A673 (cell line): ENCODE measurements around the gene RBBP6. TPM values are rescaled to one million over a fixed set of nuclear protein-coding genes. Genes with fewer than 3 reads are reported as not detected.
A peak's percentile ranks its signal among the peaks of the same experiment; 100 is the strongest.

ENCODE experiments used
- BruUV-seq: library from RNA; stranded (reverse); fragments of 400-500 nt; replicated peaks from 2 replicates; lab custom pipeline; 2021; lab: Mats Ljungman, UMichigan
- CTCF ChIA-PET: fragments of 300-600 bp; sonication (Branson Sonifier 250); formaldehyde crosslinking; loops from one replicate; lab custom pipeline; 2022; ENCODE audit warnings: antibody characterized with exemption; lab: Charles Lee
- POLR2A ChIA-PET: fragments of 300-600 bp; sonication (Branson Sonifier 250); formaldehyde crosslinking; loops from one replicate; lab custom pipeline; 2022; ENCODE audit warnings: antibody characterized with exemption; ENCODE audit not compliant: low non-redundant PET; lab: Charles Lee
- DNase-seq: peaks from one replicate; pipeline ENCODE4 v3.0.0-alpha.2; 2015; ENCODE audit warnings: low spot score
- H3K27ac ChIP-seq: fragments of 200-600 bp; sonication (generic); 2 replicates; pipeline ENCODE4 v1.5.1; 2016; ENCODE audit warnings: mixed run types, low read depth, mild to moderate bottlenecking, mixed read lengths, antibody characterized with exemption, low read length; ENCODE audit not compliant: poor library complexity, severe bottlenecking
- H3K27me3 ChIP-seq: fragments of 200-600 bp; sonication (generic); replicated peaks from 2 replicates; pipeline ENCODE4 v1.6.1; 2017; ENCODE audit warnings: mixed run types, low read depth, mild to moderate bottlenecking, mixed read lengths, antibody characterized with exemption, low read length; ENCODE audit not compliant: insufficient read depth, poor library complexity
- H3K36me3 ChIP-seq: fragments of 200-600 bp; sonication (generic); 2 replicates; pipeline ENCODE4 v1.6.1; 2016; ENCODE audit warnings: mixed run types, mild to moderate bottlenecking, mixed read lengths, antibody characterized with exemption, low read length; ENCODE audit not compliant: insufficient read depth, poor library complexity, severe bottlenecking
- H3K4me1 ChIP-seq: fragments of 200-600 bp; sonication (generic); 2 replicates; pipeline ENCODE4 v1.6.1; 2017; ENCODE audit warnings: mixed run types, mild to moderate bottlenecking, mixed read lengths, antibody characterized with exemption, low read length; ENCODE audit not compliant: insufficient read depth, poor library complexity, severe bottlenecking
- H3K4me3 ChIP-seq: fragments of 200-600 bp; sonication (generic); 2 replicates; pipeline ENCODE4 v1.5.1; 2016; ENCODE audit warnings: low read depth, mixed run types, mild to moderate bottlenecking, mixed read lengths, low read length; ENCODE audit not compliant: poor library complexity, severe bottlenecking
- H3K9me3 ChIP-seq: fragments of 200-600 bp; sonication (generic); 2 replicates; pipeline ENCODE4 v1.6.1; 2016; ENCODE audit warnings: mixed run types, low read depth, mild to moderate bottlenecking, mixed read lengths, antibody characterized with exemption, low read length; ENCODE audit not compliant: poor library complexity, severe bottlenecking
- EZH2 ChIP-seq: fragments of 200-600 bp; sonication (generic); IDR thresholded peaks from 2 replicates; pipeline ENCODE4 v1.6.1; 2017; ENCODE audit warnings: borderline replicate concordance, low read depth, mild to moderate bottlenecking, mixed read lengths, antibody characterized with exemption, low read length; ENCODE audit not compliant: poor library complexity, severe bottlenecking
- intact Hi-C: fragments of 100-400 bp; cut with micrococcal nuclease; formaldehyde crosslinking; loops from one replicate; pipeline ENCODE4 v1.10.0; 2022; ENCODE audit not compliant: unreplicated experiment
- total RNA-seq: library from RNA; stranded (reverse); gene quantifications from 2 replicates; pipeline ENCODE4 v1.2.3, GENCODE V29; 2021
- TF ChIP-seq, protein P1 (sequence below): fragments of 300-800, 200-600 bp; sonication (generic); conservative IDR thresholded peaks from 2 replicates; pipeline ENCODE4 v1.5.1; 2017; ENCODE audit warnings: low read depth, mild to moderate bottlenecking, antibody characterized with exemption, low read length, moderate library complexity, mixed read lengths

The RBBP6 gene
- total RNA-seq, 1 experiment from 2014 or later: 78.9 TPM

DNA sequence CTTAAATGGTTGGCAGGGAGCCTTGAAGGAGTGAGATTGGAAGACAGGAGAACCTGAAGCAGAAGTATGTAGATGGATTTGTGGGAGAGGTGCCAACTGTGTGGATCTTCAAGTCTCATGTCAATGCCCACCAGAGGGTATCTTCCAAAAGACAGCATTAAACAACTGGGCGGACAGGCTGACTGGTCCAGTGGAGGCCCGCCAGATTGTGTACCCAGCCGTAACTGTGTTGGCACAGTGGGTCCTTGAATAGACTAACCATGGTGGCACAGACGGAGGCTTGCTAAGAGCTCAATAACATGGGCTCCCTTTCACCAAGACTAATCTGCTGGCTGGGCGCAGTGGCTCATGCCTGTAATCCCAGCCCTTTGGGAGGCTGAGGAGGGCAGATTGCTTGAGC is 24.2 kb upstream of the RBBP6 start:
- ChIA-PET CTCF (interaction anchor here (0.6 to 0.7 kb wide), 4 partner anchors 17 to 348 kb away, joined by 3 to 8 read pairs (median 4); partner anchors contain the start of gene CACNG3), POLR2A (no interaction called here)
- BruUV-seq: no TSS peak
- no peak for DNase-seq
- intact Hi-C loops: loop anchor here (10.0 kb wide), 1 partner anchor 590 kb away; no protein-coding TSS in a partner anchor
- H3K27me3 ChIP-seq: no peaks in the 10 kb centered on the region
- no peaks in the 10 kb centered on the region for H3K36me3 ChIP-seq
- H3K9me3 ChIP-seq: no peaks in the 10 kb centered on the region
- no peak overlapping the region for H3K27ac ChIP-seq
- H3K4me1 ChIP-seq: peaks cover 12% of the 10 kb centered on the region
- TF ChIP-seq, protein P1, sequence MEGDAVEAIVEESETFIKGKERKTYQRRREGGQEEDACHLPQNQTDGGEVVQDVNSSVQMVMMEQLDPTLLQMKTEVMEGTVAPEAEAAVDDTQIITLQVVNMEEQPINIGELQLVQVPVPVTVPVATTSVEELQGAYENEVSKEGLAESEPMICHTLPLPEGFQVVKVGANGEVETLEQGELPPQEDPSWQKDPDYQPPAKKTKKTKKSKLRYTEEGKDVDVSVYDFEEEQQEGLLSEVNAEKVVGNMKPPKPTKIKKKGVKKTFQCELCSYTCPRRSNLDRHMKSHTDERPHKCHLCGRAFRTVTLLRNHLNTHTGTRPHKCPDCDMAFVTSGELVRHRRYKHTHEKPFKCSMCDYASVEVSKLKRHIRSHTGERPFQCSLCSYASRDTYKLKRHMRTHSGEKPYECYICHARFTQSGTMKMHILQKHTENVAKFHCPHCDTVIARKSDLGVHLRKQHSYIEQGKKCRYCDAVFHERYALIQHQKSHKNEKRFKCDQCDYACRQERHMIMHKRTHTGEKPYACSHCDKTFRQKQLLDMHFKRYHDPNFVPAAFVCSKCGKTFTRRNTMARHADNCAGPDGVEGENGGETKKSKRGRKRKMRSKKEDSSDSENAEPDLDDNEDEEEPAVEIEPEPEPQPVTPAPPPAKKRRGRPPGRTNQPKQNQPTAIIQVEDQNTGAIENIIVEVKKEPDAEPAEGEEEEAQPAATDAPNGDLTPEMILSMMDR: no peak
- no peak overlapping the region for H3K4me3 ChIP-seq

DNA sequence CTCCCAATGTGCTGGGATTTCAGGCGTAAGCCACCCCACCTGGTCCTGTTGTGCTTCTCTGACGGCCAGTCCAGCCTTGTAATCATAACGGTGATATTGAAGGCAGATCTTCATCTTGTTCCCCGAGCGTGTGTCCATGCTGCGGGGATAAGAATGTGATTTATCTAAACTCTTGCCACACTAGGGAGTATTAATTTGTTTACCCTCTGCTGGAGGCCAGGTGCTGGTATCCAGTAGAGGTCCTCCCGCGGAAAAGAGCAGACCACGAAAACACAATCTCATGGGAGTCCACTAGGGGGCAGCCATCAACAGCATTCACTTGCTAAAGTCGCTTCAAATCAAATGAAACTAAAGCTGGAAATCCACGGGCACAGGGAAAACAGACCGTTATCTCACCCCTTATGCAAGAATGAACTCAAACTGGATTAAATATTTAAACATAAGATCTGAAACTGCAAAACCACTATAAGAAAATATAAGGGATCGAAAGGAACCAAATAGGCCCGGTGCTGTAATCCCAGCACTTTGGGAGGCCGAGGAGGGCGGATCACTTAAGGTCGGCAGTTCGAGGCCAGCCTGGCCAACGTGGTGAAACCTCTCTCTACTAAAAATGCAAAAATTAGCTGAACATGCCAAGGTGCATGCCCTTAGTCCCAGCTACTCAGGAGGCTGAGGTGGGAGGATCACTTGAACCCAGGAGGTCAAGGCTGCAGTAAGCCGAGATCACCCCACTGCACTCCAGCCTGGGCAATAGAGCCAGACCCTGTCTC is 22.3 kb upstream of the RBBP6 start:
- Histone ChIP-seq H3K27ac (no peak overlapping the region), H3K27me3 (no peaks in the 10 kb centered on the region), H3K4me3 (peak overlapping the region; percentile 18), H3K4me1 (peaks cover 5% of the 10 kb centered on the region), H3K9me3 (no peaks in the 10 kb centered on the region), H3K36me3 (no peaks in the 10 kb centered on the region)
- BruUV-seq: no TSS peak
- peak; percentile 90 for DNase-seq
- POLR2A ChIA-PET: no interaction called here
- TF ChIP-seq, protein P1: peak; percentile 92
- no peak for TF ChIP-seq EZH2
- CTCF ChIA-PET: interaction anchor here (0.6 to 1.5 kb wide), 14 partner anchors 9 to 475 kb away, joined by 3 to 15 read pairs (median 4); partner anchors contain the start of gene RBBP6
- intact Hi-C loops: loop anchor here (10.0 kb wide), 1 partner anchor 588 kb away; no protein-coding TSS in a partner anchor

DNA sequence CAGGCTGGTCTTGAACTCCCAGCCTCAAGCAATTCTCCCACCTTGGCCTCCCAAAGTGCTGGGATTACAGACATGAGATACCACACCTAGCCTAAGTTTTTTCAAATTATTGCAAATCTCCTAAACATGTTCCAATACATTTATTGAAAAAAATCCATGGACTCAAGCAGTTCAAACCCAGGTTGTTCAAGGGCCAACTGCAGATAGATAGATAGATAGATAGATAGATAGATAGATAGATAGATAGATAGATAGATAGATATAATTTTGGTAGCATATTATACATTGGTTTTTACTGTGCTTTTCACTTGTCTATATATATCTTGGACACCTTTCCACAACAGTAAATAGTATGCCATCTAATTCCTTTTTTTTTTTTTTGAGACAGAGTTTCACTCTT is 20.9 kb upstream of the RBBP6 start:
- POLR2A ChIA-PET: no interaction called here
- CTCF ChIA-PET: interaction anchor here (1.2 kb wide), 1 partner anchor 581 kb away, joined by 3 read pairs; no protein-coding TSS in a partner anchor

More for the DNA sequence above, 20.9 kb upstream of the RBBP6 start:
- DNase-seq: no peak
- no peak for TF ChIP-seq EZH2
- TF ChIP-seq, protein P1: no peak
- Histone ChIP-seq H3K27me3 (no peaks in the 10 kb centered on the region), H3K4me1 (no peaks in the 10 kb centered on the region), H3K9me3 (no peaks in the 10 kb centered on the region), H3K4me3 (no peak overlapping the region), H3K27ac (no peak overlapping the region), H3K36me3 (no peaks in the 10 kb centered on the region)
- no TSS peak for BruUV-seq
- intact Hi-C loops: loop anchor here (10.0 kb wide), 1 partner anchor 586 kb away; no protein-coding TSS in a partner anchor
